HUES48 (cell line): Measurements from ENCODE around the gene MYH7B.
A peak's percentile ranks its signal among the peaks of the same experiment; 100 is the strongest.

Experiments
- H3K27ac ChIP-seq: one replicate; pipeline ENCODE4 v1.7.0; 2013; ENCODE audit warnings: low read depth, low read length, inconsistent platforms
- H3K27me3 ChIP-seq: 2 replicates; pipeline ENCODE4 v1.6.1; 2013; ENCODE audit warnings: mild to moderate bottlenecking, low read length; ENCODE audit not compliant: control insufficient read depth, insufficient read depth
- H3K36me3 ChIP-seq: 2 replicates; pipeline ENCODE4 v1.6.1; 2013; ENCODE audit warnings: low read length; ENCODE audit not compliant: control insufficient read depth, insufficient read depth
- H3K4me1 ChIP-seq: 2 replicates; pipeline ENCODE4 v1.6.1; 2013; ENCODE audit warnings: mild to moderate bottlenecking, low read length; ENCODE audit not compliant: control insufficient read depth, insufficient read depth
- H3K4me3 ChIP-seq: 2 replicates; pipeline ENCODE4 v1.5.1; 2013; ENCODE audit warnings: mild to moderate bottlenecking, low read depth, low read length
- H3K9ac ChIP-seq: 2 replicates; pipeline ENCODE4 v1.6.1; 2013; ENCODE audit warnings: mild to moderate bottlenecking, low read depth, low read length, moderate library complexity
- H3K9me3 ChIP-seq: 2 replicates; pipeline ENCODE4 v1.6.1; 2013; ENCODE audit warnings: low read length; ENCODE audit not compliant: control insufficient read depth, insufficient read depth

MYH7B gene

GRCh38 chr20:34955231-34956040, at the start of gene MYH7B, which contains the start of gene GSS:
Gene MYH7B (plus strand): TSS chr20:34955868. CDS start chr20:34978006, 22,138 bp downstream.
Gene GSS (minus strand): TSS chr20:34955806. CDS start chr20:34951852, 3,954 bp downstream.
- H3K36me3 ChIP-seq, result peaks cover 6% of the 10 kb centered on the region; the same call in 1 of the 2 replicates
- H3K27ac ChIP-seq, result peak within 1 kb of the TSS; percentile 85
- no peaks in the 10 kb centered on the region for H3K9me3 ChIP-seq
- H3K9ac ChIP-seq, result peak within 1 kb of the TSS; percentile 84
- H3K27me3 ChIP-seq, result no peaks in the 10 kb centered on the region
- H3K4me3 ChIP-seq, result peak within 1 kb of the TSS; percentile 92
- peaks cover 22% of the 10 kb centered on the region for H3K4me1 ChIP-seq

- Histone ChIP-seq H3K9ac (no peak overlapping the region), H3K27ac (no peak overlapping the region), H3K36me3 (no peaks in the 10 kb centered on the region)
Observed at GRCh38 chr20:34907616-34908469, 47.8 kb upstream of the MYH7B start.

GRCh38 chr20:34915131-34915530, 40.5 kb upstream of the MYH7B start:
- H3K4me3 ChIP-seq, result no peak overlapping the region
- no peak overlapping the region for H3K27ac ChIP-seq
- no peaks in the 10 kb centered on the region for H3K4me1 ChIP-seq
- H3K9ac ChIP-seq, result no peak overlapping the region
- H3K27me3 ChIP-seq, result no peaks in the 10 kb centered on the region
- H3K36me3 ChIP-seq, result no peaks in the 10 kb centered on the region
- H3K9me3 ChIP-seq, result no peaks in the 10 kb centered on the region

More at GRCh38 chr20:34907616-34908469, 47.8 kb upstream of the MYH7B start:
- Histone ChIP-seq H3K4me3 (no peak overlapping the region), H3K9me3 (no peaks in the 10 kb centered on the region), H3K4me1 (no peaks in the 10 kb centered on the region), H3K27me3 (no peaks in the 10 kb centered on the region)

GRCh38 chr20:34915749-34916455, 39.8 kb upstream of the MYH7B start:
- Histone ChIP-seq H3K36me3 (no peaks in the 10 kb centered on the region), H3K4me3 (no peak overlapping the region), H3K27ac (no peak overlapping the region), H3K27me3 (no peaks in the 10 kb centered on the region), H3K9ac (no peak overlapping the region), H3K4me1 (no peaks in the 10 kb centered on the region), H3K9me3 (no peaks in the 10 kb centered on the region)

- Histone ChIP-seq H3K36me3 (no peaks in the 10 kb centered on the region), H3K4me1 (no peaks in the 10 kb centered on the region), H3K9ac (no peak overlapping the region), H3K27me3 (no peaks in the 10 kb centered on the region), H3K4me3 (no peak overlapping the region), H3K9me3 (no peaks in the 10 kb centered on the region), H3K27ac (no peak overlapping the region)
Observed at GRCh38 chr20:34916774-34917354, 38.8 kb upstream of the MYH7B start.

- no peaks in the 10 kb centered on the region for H3K27me3 ChIP-seq
- H3K27ac ChIP-seq, result no peak overlapping the region
- H3K9ac ChIP-seq, result no peak overlapping the region
- H3K9me3 ChIP-seq, result no peaks in the 10 kb centered on the region
- H3K36me3 ChIP-seq, result peaks cover 3% of the 10 kb centered on the region; the same call in 1 of the 2 replicates
- no peaks in the 10 kb centered on the region for H3K4me1 ChIP-seq
- H3K4me3 ChIP-seq, result no peak overlapping the region
Observed at GRCh38 chr20:34920055-34920454, 35.6 kb upstream of the MYH7B start.

- Histone ChIP-seq H3K27ac (no peak overlapping the region), H3K36me3 (peaks cover 3% of the 10 kb centered on the region; the same call in 1 of the 2 replicates), H3K9ac (no peak overlapping the region), H3K9me3 (no peaks in the 10 kb centered on the region), H3K4me3 (no peak overlapping the region), H3K4me1 (no peaks in the 10 kb centered on the region), H3K27me3 (no peaks in the 10 kb centered on the region)
Observed at GRCh38 chr20:34921436-34921835, 34.2 kb upstream of the MYH7B start.

- H3K4me1 ChIP-seq, result no peaks in the 10 kb centered on the region
- no peak overlapping the region for H3K4me3 ChIP-seq
- peaks cover 7% of the 10 kb centered on the region; the same call in 1 of the 2 replicates for H3K36me3 ChIP-seq
- H3K27me3 ChIP-seq, result no peaks in the 10 kb centered on the region
- no peak overlapping the region for H3K27ac ChIP-seq
- no peaks in the 10 kb centered on the region for H3K9me3 ChIP-seq
- no peak overlapping the region for H3K9ac ChIP-seq
Observed at GRCh38 chr20:34922654-34923381, 32.9 kb upstream of the MYH7B start.

- no peaks in the 10 kb centered on the region for H3K9me3 ChIP-seq
- peaks cover 12% of the 10 kb centered on the region for H3K36me3 ChIP-seq
- no peak overlapping the region for H3K9ac ChIP-seq
- no peak overlapping the region for H3K4me3 ChIP-seq
- H3K4me1 ChIP-seq, result no peaks in the 10 kb centered on the region
- H3K27me3 ChIP-seq, result no peaks in the 10 kb centered on the region
- H3K27ac ChIP-seq, result no peak overlapping the region
Observed at GRCh38 chr20:34923414-34923813, 32.3 kb upstream of the MYH7B start.

- H3K36me3 ChIP-seq, result peaks cover 26% of the 10 kb centered on the region
- no peaks in the 10 kb centered on the region for H3K27me3 ChIP-seq
- no peak overlapping the region for H3K27ac ChIP-seq
- no peaks in the 10 kb centered on the region for H3K9me3 ChIP-seq
- H3K4me3 ChIP-seq, result no peak overlapping the region
- no peaks in the 10 kb centered on the region for H3K4me1 ChIP-seq
- no peak overlapping the region for H3K9ac ChIP-seq
Observed at GRCh38 chr20:34925341-34925740, 30.3 kb upstream of the MYH7B start.
